ENCODE data around the gene SGPP1. TPM values are rescaled to one million over a fixed set of nuclear protein-coding genes. Genes with fewer than 3 reads are reported as not detected.
"Not testable (repeated sequence)": the region's sequence is repeated elsewhere in the genome, so short reads cannot be mapped to it uniquely, and the experiment has no call there.

Gene SGPP1
- total and polyA plus RNA-seq, 3 donors from 2014 or later: 16.9 to 30.1 (median 27.6) TPM

- peak overlapping the region; percentile 90 to 91 for H3K27ac ChIP-seq
- intact Hi-C loops (cut with DNase I; ENCODE audit: low total_unique reads): no loop called here
- H3K4me1 ChIP-seq: peaks cover 4% of the 10 kb centered on the region
- H3K9me3 ChIP-seq: no peaks in the 10 kb centered on the region
- peak overlapping the region; percentile 52 to 61 for H3K4me3 ChIP-seq
- H3K27me3 ChIP-seq: no peaks in the 10 kb centered on the region
- 0% methylated on average over 12 of the region's 12 CpGs for WGBS, 2 donors
- TF ChIP-seq POLR2A (IDR thresholded peaks at IDR 0.05): no peak
- no peak for TF ChIP-seq CTCF (IDR thresholded peaks at IDR 0.05)
- peak; percentile 96 for DNase-seq
- no peaks in the 10 kb centered on the region for H3K36me3 ChIP-seq (ENCODE audit: low read depth, missing control alignments)
Measured at GRCh38 chr14:63642229-63642611, 85.6 kb downstream of the SGPP1 start.

- Histone ChIP-seq H3K4me3 (peak within 1 kb of the TSS; percentile 61), H3K27me3 (no peaks in the 10 kb centered on the region), H3K4me1 (peaks cover 4% of the 10 kb centered on the region), H3K9me3 (no peaks in the 10 kb centered on the region), H3K36me3 (ENCODE audit: low read depth, missing control alignments) (no peaks in the 10 kb centered on the region), H3K27ac (peak within 1 kb of the TSS; percentile 90 to 91)
- DNase-seq: peak; percentile 99
- intact Hi-C loops (cut with DNase I; ENCODE audit: low total_unique reads): no loop called here
- WGBS, 2 donors: 0 to 1% methylated on average over 43 to 60 of the region's 60 CpGs
- peak; percentile 87 to 92 (median 89) for TF ChIP-seq CTCF (IDR thresholded peaks at IDR 0.05)
- TF ChIP-seq POLR2A (IDR thresholded peaks at IDR 0.05): no peak
Measured at GRCh38 chr14:63641473-63642228, 86.2 kb downstream of the SGPP1 start, which contains the start of gene WDR89. WDR89 (minus strand) TSS chr14:63641871; CDS start chr14:63599942, 41,929 bp downstream.

- no peaks in the 10 kb centered on the region for H3K27me3 ChIP-seq
- no peaks in the 10 kb centered on the region for H3K9me3 ChIP-seq
- 91 to 94% methylated on average over 1 of the region's 1 CpG for WGBS, 2 donors
- H3K36me3 ChIP-seq (ENCODE audit: low read depth, missing control alignments): no peaks in the 10 kb centered on the region
- no peak overlapping the region for H3K4me3 ChIP-seq
- no peak for TF ChIP-seq CTCF (IDR thresholded peaks at IDR 0.05)
- no peak for TF ChIP-seq POLR2A (IDR thresholded peaks at IDR 0.05)
- no peak overlapping the region for H3K27ac ChIP-seq
- intact Hi-C loops (cut with DNase I; ENCODE audit: low total_unique reads): no loop called here
- peaks cover 4% of the 10 kb centered on the region for H3K4me1 ChIP-seq
- DNase-seq: no peak
Measured at GRCh38 chr14:63638493-63638892, 89.4 kb downstream of the SGPP1 start.

GRCh38 chr14:63636094-63636635, 91.7 kb downstream of the SGPP1 start:
- DNase-seq; H3K36me3 ChIP-seq (ENCODE audit: low read depth, missing control alignments); H3K9me3 ChIP-seq; H3K4me3 ChIP-seq; H3K27ac ChIP-seq; intact Hi-C loops (cut with DNase I; ENCODE audit: low total_unique reads); H3K27me3 ChIP-seq; H3K4me1 ChIP-seq: not testable (repeated sequence)
- WGBS, 2 donors: 96% methylated on average over 4 of the region's 4 CpGs

Small RNAs within 50 kb of the gene (small RNA-seq; reads per million reads assigned to genes)
- gene AL161670.1 (0 reads per million in 2 donors), gene RF00012 (0 reads per million in 2 donors), gene RNU7-116P (0 reads per million in 2 donors)

Other genes starting within 250 kb of the SGPP1 start
- 10 to 100 TPM; 18.8 to 21.6 TPM for gene PPP2R5E, start 184.7 kb downstream of the SGPP1 start, total RNA-seq
- gene PPP2R5E, start 184.7 kb downstream of the SGPP1 start, polyA plus RNA-seq (ENCODE audit: insufficient read depth, low read depth, low replicate concordance): 33.6 TPM
- 10 to 100 TPM in 1 of 2 donors, 1 to 10 TPM in 1; 8.5 to 10.8 TPM for gene WDR89, start 86.2 kb downstream of the SGPP1 start, total RNA-seq
- 6.0 TPM for gene WDR89, start 86.2 kb downstream of the SGPP1 start, polyA plus RNA-seq (ENCODE audit: insufficient read depth, low read depth, low replicate concordance)
- gene SYNE2, start 124.9 kb upstream of the SGPP1 start, total RNA-seq: 100 to 1,000 TPM; 511 to 519 TPM
- 74.6 TPM for gene SYNE2, start 124.9 kb upstream of the SGPP1 start, polyA plus RNA-seq (ENCODE audit: insufficient read depth, low read depth, low replicate concordance)